ENCODE results near the gene ABHD16A.
"Not testable (repeated sequence)": the region's sequence is repeated elsewhere in the genome, so short reads cannot be mapped to it uniquely, and the experiment has no call there.

The ABHD16A gene

GRCh38 chr6:31713991-31714684 lies 11.0 kb upstream of the ABHD16A start:
- DNase-seq = no peak

- no peak for DNase-seq
Observed at GRCh38 chr6:31713465-31713864, 10.3 kb upstream of the ABHD16A start.

GRCh38 chr6:31712296-31712695 lies 9.2 kb upstream of the ABHD16A start:
- no peak for DNase-seq

GRCh38 chr6:31711233-31711632 lies 8.1 kb upstream of the ABHD16A start:
- DNase-seq = no peak

GRCh38 chr6:31710523-31711219 lies 7.5 kb upstream of the ABHD16A start:
- DNase-seq = no peak

DNA sequence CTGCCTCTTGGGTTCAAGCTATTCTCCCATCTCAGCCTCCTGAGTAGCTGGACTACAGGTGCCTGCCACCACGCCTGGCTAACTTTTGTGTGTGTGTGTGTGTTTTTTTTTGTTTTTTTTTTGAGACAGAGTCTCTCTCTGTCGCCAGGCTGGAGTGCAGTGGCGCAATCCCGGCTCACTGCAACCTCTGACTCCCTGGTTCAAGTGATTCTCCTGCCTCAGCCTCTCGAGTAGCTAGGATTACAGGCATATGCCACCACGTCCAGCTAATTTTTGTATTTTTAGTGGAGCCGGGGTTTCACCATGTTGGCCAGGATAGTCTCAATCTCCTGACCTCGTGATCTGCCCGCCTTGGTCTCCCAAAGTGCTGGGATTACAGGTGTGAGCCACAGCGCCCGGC lies 6.0 kb upstream of the ABHD16A start:
- DNase-seq = not testable (repeated sequence)

DNA sequence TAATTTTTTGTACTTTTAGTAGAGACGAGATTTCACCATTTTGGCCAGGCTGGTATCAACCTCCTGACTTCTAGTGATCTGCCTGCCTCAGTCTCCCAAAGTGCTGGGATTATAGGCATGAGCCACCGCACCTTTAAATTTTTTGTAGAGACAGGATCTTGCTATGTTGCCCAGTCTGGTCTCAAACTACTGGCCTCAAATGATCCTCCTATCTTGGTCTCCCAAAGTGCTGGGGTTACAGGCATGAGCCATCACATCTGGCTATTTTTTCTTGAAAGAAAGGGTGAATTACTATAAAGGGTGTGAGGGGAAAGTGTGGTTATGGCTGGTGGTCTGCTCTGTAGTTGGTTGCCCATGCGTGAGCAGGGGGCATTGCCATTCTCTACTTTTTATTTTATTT lies 5.1 kb upstream of the ABHD16A start:
- no peak for DNase-seq

DNA sequence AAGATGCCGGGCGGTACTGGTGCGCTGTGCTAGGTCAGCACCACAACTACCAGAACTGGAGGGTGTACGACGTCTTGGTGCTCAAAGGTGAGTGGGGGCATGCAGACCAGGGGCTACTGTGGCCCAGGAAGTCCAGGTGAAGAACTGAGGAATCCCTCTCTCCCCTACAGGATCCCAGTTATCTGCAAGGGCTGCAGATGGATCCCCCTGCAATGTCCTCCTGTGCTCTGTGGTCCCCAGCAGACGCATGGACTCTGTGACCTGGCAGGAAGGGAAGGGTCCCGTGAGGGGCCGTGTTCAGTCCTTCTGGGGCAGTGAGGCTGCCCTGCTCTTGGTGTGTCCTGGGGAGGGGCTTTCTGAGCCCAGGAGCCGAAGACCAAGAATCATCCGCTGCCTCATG lies 4.6 kb upstream of the ABHD16A start:
- DNase-seq = no peak

GRCh38 chr6:31706599-31706998 lies 3.5 kb upstream of the ABHD16A start, which contains the start of gene LY6G6F:
LY6G6F (plus strand) TSS chr6:31706866; CDS start chr6:31706907, 41 bp downstream.
- DNase-seq = no peak

- DNase-seq = no peak
Observed at GRCh38 chr6:31705931-31706330, 2.8 kb upstream of the ABHD16A start.

DNA sequence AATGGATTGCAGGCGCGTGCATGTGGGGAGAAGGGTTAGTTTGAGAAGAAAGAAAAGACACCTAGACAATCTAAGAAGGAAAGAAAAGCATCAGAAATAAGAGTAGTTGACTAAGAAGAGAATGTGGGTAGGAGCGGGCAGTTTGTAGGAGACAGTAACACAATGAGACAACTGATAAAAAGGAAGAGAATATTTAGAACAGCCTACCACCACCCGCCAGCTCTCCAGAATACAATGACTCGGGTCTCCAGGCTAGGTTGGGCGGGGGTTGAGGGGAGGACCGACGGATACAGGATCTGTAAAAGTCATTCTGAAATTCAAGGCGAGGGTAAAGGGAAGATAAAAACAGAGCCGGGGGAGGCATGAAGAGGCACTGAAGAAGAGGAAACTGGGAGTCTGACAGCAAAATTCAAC lies 712 bp downstream of the ABHD16A start:
- no peak for DNase-seq

DNA sequence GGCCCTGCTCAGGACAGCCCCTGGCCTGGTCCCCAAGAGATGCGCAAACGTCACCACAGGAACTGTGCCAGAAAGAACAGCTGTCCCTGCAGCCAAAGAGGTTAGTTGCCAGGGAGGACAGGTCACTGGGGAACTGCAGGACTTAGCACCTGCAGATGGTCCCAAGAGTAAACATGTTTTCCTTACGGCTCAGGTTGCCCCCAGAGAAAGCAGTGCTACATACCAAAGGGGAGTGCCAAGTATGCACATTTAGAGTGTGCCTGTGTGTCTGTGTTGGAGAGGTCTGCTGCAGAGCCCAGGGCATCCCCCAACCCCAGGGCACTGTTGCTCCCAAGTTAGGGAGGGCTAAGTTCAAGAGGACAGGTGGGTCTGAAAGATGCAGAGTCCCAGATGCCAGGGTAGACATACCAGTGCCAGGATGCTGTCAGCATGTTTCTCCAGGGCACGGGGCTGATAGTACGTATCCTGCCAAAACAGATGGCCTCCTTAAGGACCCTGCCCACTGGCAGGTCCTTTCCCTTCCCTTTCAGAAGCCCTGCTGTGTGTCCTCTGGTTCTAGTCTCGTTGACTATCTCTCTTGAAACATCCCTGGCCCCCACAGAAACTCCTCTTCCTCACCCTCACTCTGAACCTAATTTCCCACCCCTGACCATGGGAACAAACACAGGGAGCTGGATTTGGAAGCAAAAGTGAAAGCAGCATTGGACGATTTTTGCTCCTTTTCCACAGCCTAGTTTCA lies 1.3 kb downstream of the ABHD16A start:
- DNase-seq = peak; percentile 65

- DNase-seq = no peak
Observed at GRCh38 chr6:31700740-31701401, 2.3 kb downstream of the ABHD16A start.

DNA sequence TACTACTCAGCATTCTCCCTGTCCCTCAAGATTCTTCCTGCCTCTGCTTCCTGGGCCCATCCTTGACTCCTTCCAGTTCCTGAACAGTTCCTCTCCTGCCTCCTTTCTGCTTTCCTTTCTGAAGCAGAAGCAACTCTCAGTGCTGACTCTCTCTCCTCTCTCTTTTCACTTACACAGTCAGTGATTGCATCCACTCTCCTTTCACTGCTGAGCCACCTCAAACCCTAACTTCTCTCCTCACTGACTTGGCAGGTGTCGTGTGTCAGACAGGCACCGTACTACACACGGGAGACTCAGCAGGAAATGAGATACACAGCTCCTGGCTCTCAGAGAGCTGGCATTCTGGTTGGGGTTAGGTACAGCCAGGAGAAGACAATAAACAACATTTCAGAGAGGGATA lies 5.6 kb downstream of the ABHD16A start:
- DNase-seq = no peak

- DNase-seq = no peak
Observed at GRCh38 chr6:31693535-31693934, 9.6 kb downstream of the ABHD16A start.

DNA sequence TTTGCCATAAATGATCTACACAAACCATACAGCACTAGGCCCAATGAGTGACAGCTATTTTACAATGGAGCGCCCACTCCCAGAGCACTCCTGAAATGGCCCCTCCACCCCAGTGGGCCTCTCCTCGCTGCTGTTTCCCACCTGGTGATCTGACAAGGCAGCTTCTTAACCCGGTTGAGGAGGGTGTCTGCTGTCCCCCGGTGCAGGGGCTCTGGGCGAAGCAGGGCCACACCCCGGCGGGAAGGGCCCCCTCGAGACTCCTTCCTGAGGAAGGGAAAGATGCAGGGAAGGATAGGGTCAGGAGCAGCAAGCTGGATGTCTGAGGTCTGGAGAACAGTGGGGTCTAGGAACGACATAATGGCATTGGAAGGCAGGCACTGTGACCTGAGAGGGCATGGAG lies 10.2 kb downstream of the ABHD16A start:
- no peak for DNase-seq

DNA sequence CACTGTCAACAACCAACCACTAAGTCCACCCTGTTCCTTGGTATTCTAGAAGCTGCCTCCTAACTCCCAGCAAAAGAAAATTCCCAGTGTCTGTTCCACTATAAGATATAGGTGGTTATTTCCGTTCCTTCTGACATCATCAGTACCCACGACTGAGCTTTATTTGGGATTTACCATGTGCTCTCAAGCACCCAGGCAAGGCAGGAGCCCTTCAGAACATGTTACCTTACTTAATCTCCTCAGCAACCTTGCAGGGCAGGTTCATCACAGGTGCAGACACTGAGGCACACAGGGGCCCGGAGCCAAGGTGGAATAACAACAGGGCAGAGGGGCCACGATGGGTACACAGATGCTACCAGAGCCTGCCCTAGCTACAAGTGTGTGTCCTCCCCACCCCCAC lies 10.8 kb downstream of the ABHD16A start:
- DNase-seq = no peak

GRCh38 chr6:31691564-31692108 lies 11.5 kb downstream of the ABHD16A start:
- DNase-seq = no peak

GRCh38 chr6:31691078-31691463 lies 12.1 kb downstream of the ABHD16A start:
- DNase-seq = no peak

- DNase-seq = no peak
Observed at GRCh38 chr6:31690231-31691077, 12.7 kb downstream of the ABHD16A start.

DNA sequence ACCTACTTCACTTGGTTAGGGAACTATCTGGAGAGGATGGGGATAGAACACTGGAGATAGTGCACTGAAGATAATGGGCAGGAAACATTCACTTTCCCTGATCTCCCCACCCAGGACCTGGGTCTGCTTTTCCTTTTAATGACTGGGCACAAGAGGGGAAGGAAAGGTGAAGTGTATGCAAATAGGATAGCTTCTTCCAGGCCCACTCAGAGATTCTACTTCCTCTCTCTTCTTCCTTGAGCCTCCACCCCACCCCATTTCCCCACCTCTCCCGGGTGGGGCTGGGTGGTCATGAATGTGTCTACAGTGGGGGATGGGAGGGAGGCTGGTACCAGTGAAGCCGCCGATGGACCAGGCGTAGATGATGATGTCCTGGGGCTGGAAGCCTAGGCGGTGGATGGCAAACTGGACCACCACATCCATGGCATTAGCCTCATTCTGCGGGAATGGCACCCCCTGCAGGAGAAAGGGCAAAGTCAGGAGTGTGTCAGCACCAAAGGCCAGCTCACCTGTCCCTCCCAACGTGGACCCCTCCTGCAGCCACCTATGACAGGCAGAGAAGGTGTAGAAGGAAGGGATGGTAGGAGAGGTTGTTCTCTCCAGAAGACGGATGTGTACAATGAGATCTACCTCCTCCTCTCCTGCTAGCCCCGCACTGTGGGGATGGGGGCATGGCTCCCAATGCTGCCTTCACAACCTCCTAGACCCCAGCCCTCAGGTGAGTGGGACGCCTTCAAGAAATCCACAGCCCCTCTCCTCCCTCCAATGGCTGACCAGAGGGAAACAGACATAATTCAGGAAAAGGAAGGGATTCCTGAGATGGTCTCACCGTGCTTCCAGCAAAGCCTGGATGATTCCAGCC lies 13.6 kb downstream of the ABHD16A start:
- DNase-seq = no peak

Data from DMS79 (cell line).